Omental fat pad (tissue), 4 donors: ENCODE data around the gene PER3. TPM values are rescaled to one million over a fixed set of nuclear protein-coding genes. Genes with fewer than 3 reads are reported as not detected.

ENCODE experiments used
- ATAC-seq: fragments of 150-250 bp; one replicate; pipeline ENCODE4 v1.9.1; 2016; ENCODE audit warnings: mild to moderate bottlenecking, moderate library complexity; ENCODE audit not compliant: low FRiP score
- DNase-seq: peaks from one replicate; pipeline ENCODE4 v3.0.0-alpha.2; 2019; ENCODE audit warnings: low spot score
- CTCF ChIP-seq, 3 donors: fragments of 450-650 bp; IDR thresholded peaks; one replicate each; pipeline ENCODE4 v1.5.1; 2016 to 2017; ENCODE audit warnings: antibody characterized with exemption in 3 of 3, mild to moderate bottlenecking in 3 of 3, moderate library complexity in 2 of 3
- total RNA-seq, 4 donors: library from RNA; depleted of rRNA; stranded (reverse); fragments of >200 nt; gene quantifications; one replicate each; pipeline ENCODE4 v1.1.0, GENCODE V29; 2016

The PER3 gene
- total RNA-seq, 4 donors from 2014 or later, result 8.6 to 13.9 (median 12.2) TPM

DNA sequence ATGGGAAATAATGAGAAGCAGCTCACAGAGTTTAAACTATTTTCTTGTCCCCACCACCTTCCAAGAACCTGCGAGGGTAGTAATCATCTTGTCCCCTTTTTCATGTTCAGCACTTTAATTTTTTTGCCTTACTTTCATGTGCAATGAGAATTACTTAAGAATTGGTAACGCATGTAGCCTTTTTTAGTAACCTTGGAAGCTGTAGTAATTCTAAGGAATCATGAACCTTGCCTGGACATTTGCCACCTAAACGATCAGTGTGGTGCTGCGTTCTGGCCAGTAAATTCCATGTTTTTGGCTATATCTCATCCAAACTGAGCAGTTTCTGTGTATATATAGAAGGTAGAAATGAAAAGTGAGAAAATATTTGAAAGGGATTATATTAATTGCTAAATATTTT, 16.9 kb upstream of the PER3 start:
- no peak for ATAC-seq
- no peak for TF ChIP-seq CTCF (IDR thresholded peaks at IDR 0.05)
- no peak for DNase-seq

DNA sequence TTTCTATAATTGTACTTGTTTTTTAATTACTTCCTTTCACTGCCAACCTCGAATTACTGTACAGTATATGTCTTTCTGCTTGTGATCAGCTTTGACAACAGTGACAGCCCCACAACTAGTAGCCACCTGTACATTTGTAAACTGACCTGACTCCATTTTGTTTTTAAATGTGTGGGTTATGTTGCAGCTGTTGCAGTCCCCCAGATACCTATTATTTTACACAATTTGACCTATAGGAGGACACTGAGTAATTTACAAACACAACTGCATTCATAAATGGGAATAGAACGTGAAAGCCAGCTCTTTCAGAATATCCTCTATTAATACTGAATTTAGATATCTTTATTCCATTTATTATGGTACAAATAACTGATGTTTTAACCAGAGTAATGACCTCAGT, 15.5 kb upstream of the PER3 start:
- TF ChIP-seq CTCF (IDR thresholded peaks at IDR 0.05), result no peak
- no peak for ATAC-seq
- DNase-seq, result no peak

DNA sequence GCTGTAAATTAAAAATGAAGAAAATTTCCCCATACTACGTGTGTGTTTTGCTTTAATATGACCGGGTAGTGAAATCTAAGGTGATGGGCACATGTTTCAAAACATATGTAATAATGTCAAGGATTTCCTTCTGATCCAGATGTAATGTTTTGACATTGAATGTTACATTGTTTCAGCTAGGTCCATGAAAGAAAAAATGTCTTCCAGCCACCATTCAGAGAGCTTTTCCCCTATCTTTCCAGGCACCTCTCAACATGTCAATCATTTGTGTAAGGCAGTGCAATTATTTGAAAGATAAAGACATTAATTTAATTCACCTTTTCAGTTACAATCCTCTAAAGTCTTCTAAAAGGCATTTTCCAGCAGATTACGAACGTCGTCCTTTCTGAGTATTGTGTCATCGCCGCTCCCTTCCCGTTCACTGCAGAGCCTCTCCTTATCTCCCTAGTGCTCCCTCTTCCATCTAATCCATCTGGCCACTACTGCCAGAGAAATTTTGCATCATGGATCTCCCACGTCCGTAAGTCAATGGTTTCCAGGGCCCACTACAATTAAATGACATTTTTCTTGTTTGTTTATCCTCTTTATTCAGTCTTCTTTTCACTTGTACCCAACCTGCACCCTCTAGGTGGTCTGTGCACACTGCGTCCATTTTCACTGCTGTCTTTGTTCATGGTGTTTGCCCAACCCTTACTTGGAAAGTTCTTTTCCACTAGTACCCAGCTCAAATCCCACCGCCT, 14.2 kb upstream of the PER3 start:
- no peak for ATAC-seq
- TF ChIP-seq CTCF (IDR thresholded peaks at IDR 0.05), result no peak
- no peak for DNase-seq

GRCh38 chr1:7770669-7770996, 13.5 kb upstream of the PER3 start:
- DNase-seq (no peak), ATAC-seq (peak; percentile 21)
- no peak for TF ChIP-seq CTCF (IDR thresholded peaks at IDR 0.05)

DNA sequence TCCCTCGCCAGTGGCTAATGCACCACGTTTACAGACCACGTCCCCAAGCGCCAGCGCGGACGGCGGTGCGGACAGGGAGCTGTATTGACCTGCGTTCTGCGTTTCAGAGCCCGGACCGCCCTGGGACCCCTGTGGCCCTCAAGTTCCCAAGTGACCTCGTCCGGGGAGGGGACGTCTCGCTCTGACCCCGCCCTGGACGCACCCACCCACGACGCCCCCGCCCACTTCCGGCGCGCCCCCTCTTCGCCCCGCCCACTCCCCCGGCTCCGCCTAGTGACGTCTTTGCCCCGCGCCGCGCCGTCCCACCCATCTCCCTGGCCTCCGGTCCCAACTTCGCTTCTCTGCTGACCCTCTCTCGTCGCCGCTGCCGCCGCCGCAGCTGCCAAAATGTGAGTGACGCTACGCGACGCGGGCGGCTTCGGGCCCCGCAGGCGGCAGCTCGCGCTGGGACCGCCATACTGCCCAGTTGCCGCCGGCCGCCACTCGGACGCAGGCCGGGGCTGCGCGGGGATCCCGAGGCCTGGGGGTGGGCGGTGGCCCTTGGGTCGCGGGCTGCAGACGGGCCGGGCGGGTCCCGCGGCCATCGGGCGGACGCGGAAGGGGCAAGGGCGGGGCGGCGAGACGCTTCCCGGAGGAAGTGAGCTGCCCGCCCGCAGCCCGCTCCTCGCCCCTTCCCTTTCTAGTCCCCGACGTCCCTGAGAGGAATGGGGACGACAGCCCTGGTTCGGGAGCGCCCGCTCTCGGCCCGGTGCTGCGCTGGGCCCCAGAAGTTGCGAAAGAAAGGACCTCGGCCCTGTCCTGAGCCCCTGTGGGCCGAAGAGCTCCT, 12.9 kb upstream of the PER3 start, which contains the start of gene VAMP3:
VAMP3 (plus strand) TSS at position 300 of the 826 bp plus-strand sequence; CDS start at position 388, 88 bp downstream.
- DNase-seq (peak; percentile 79), ATAC-seq (peak; percentile 99)
- no peak for TF ChIP-seq CTCF (IDR thresholded peaks at IDR 0.05)

GRCh38 chr1:7771823-7772299, 12.2 kb upstream of the PER3 start:
- DNase-seq, result no peak
- TF ChIP-seq CTCF (IDR thresholded peaks at IDR 0.05), result no peak
- no peak for ATAC-seq
